GM13976 (cell line): ENCODE results near the gene KRTAP10-1.

Source experiments
- DNase-seq: peaks from one replicate; pipeline ENCODE4 v3.0.0; 2012; ENCODE audit warnings: low spot score
- CTCF ChIP-seq: IDR thresholded peaks from 2 replicates; pipeline ENCODE4 v1.5.1; 2012; ENCODE audit warnings: borderline replicate concordance, mild to moderate bottlenecking; ENCODE audit not compliant: insufficient read depth; ENCODE audit errors: extremely low read depth, missing control alignments, control extremely low read depth
- in situ Hi-C: fragments of 300-500 bp; cut with MboI; formaldehyde crosslinking; loops from one replicate; pipeline ENCODE4 v1.12.0; 2022; ENCODE audit warnings: low sequenced_read_pairs, mixed read lengths, inconsistent platforms; ENCODE audit not compliant: unreplicated experiment

The KRTAP10-1 gene

DNA sequence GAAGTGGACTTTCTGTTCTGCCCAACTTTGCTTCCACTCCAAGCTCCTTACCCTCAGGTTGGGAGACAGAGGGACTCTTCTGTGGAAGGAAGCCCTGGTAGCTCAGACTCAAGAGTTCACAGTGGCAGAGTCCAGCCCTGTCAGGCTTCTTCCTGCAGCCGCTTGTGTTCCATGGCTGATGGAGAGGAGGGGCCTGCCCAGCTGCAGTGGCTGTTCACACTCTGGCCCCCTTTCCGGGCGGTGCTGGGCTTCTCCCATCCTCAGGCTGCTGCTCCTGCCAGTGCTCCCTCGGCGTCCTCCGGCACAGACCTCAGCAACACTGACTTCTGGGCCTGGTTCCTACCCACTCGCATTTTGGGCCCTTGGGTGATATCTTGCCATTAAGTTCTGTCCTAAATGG lies 4.0 kb downstream of the KRTAP10-1 start:
- TF ChIP-seq CTCF, result no peak
- no peak for DNase-seq
- in situ Hi-C loops, result no loop called here

GRCh38 chr21:44534688-44535087 lies 5.3 kb downstream of the KRTAP10-1 start:
- TF ChIP-seq CTCF, result no peak
- in situ Hi-C loops, result no loop called here
- no peak for DNase-seq

GRCh38 chr21:44533891-44534627 lies 5.9 kb downstream of the KRTAP10-1 start:
- DNase-seq, result no peak
- in situ Hi-C loops, result no loop called here
- TF ChIP-seq CTCF, result no peak

DNA sequence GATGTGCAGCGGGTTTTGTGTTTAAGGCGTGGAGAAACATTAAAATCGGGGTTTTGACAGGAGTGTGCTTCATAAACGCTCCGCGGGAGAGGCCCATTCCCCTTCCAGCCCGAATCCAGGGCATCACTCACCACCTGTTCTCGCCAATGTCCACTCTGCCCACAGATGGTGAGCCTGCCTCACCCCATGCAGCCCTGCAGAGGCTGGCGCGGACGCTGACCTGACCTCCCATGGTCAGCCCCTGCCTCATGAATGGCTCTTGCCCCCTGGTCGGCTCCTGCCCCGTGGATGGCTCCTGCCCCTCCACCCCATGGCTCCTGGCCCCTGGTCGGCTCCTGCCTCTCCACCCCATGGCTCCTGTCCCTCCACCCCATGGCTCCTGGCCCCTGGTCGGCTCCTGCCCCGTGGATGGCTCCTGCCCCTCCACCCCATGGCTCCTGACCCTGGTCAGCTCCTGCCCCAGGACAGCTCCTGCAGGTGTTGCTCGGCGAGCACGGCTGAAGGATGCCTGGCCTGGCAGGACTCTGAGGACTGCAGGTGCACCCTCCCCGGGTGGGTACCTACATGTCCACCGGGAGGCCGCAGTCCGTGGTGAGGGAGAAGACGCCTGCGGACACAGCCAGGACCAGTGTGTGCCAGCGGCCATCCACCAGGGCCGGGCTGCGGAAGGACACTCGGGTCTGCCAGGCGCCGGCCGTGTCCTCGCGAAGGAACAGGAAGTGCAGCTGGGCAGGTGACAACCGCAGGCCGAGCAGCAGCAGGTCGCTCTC lies 6.7 kb downstream of the KRTAP10-1 start:
- no peak for TF ChIP-seq CTCF
- DNase-seq, result no peak
- in situ Hi-C loops, result no loop called here

DNA sequence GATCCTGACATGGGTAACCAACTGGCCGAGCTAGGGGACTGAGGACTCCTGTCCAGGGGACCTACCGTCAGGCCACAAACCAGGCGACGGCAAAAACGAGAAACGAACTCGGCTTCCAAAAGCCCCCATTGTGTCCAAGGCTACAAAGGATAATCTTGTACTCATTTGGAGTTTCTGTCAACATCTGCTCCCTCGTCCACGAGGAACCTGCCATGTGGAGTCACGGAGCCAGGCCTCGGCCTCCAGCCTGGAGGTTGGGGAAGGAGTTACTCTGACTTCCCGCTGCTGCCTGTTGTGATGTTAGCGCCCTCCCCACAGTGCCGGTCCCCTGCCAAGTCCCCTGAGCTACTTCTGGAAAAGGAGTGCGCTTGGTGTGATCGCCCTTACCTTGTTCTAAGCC lies 7.3 kb downstream of the KRTAP10-1 start:
- in situ Hi-C loops, result no loop called here

More for the DNA sequence above, 7.3 kb downstream of the KRTAP10-1 start:
- DNase-seq, result peak; percentile 22
- no peak for TF ChIP-seq CTCF
